D721Med (cell line): Measurements from ENCODE around the gene AGAP1.

Experiments used
- DNase-seq: peaks from one replicate; pipeline ENCODE4 v3.0.0; 2011; ENCODE audit warnings: low spot score; ENCODE audit not compliant: insufficient read length
- FAIRE-seq: peaks from 2 replicates; lab custom pipeline; 2011; peaks lifted over from hg19 to GRCh38; lab: Jason Lieb, UNC
- CTCF ChIP-seq: IDR thresholded peaks from 2 replicates; pipeline ENCODE4 v1.5.1; 2012; ENCODE audit warnings: mild to moderate bottlenecking, control low read depth; ENCODE audit not compliant: insufficient read depth; ENCODE audit errors: missing control alignments

Gene AGAP1

GRCh38 chr2:235747001-235747785 lies 253.3 kb downstream of the AGAP1 start:
- TF ChIP-seq CTCF: no peak
- no peak for FAIRE-seq
- DNase-seq: no peak

GRCh38 chr2:235747786-235748091 lies 253.9 kb downstream of the AGAP1 start:
- DNase-seq (no peak), FAIRE-seq (no peak)
- TF ChIP-seq CTCF: no peak

- DNase-seq (no peak), FAIRE-seq (no peak)
- no peak for TF ChIP-seq CTCF
Measured at GRCh38 chr2:235749121-235749770, 255.4 kb downstream of the AGAP1 start.

GRCh38 chr2:235749771-235750160 lies 255.9 kb downstream of the AGAP1 start:
- no peak for DNase-seq
- FAIRE-seq: no peak
- TF ChIP-seq CTCF: no peak

GRCh38 chr2:235752846-235753245 lies 259.0 kb downstream of the AGAP1 start:
- TF ChIP-seq CTCF: no peak

GRCh38 chr2:235754357-235755207 lies 260.7 kb downstream of the AGAP1 start:
- FAIRE-seq (no peak), DNase-seq (no peak)

More at GRCh38 chr2:235752846-235753245, 259.0 kb downstream of the AGAP1 start:
- DNase-seq: no peak
- no peak for FAIRE-seq

More at GRCh38 chr2:235754357-235755207, 260.7 kb downstream of the AGAP1 start:
- no peak for TF ChIP-seq CTCF
